ENCODE data around the gene EVL. TPM values are rescaled to one million over a fixed set of nuclear protein-coding genes. Genes with fewer than 3 reads are reported as not detected.

EVL gene
- total and polyA plus RNA-seq, 10 of the 15 experiments (the other 5 are each of a cell fraction or from before 2014, with no cell fraction given), result 11.9 to 341 (median 89.8) TPM

- 75% methylated on average over 10 of the region's 14 CpGs for WGBS (ENCODE audit: insufficient coverage, insufficient replicate concordance, low lambda C conversion rate, missing lambda C conversion rate)
- intact Hi-C loops (cut with micrococcal nuclease; ENCODE audit: unreplicated experiment), result loop anchor here (2.0 kb wide), 1 partner anchor 119 kb away; no protein-coding TSS in a partner anchor
- RAD21 ChIA-PET (ENCODE audit: unreplicated experiment), result interaction anchor here (1.2 to 5.7 kb wide), 5 partner anchors 9 to 90 kb away, joined by 3 to 65 read pairs (median 33); partner anchors contain the start of gene EVL
- H3K27me3 ChIP-seq (replicated peaks in 1 of 2; ENCODE audit: control insufficient read depth in 2 of 2, insufficient read depth in 2 of 2, low read length in 1 of 2), result no peaks in the 10 kb centered on the region
- peaks cover 1 to 7% of the 10 kb centered on the region in 2 experiments; a peak in 3 of 4 replicates for H3K36me3 ChIP-seq (ENCODE audit: control insufficient read depth in 2 of 2, insufficient read depth in 2 of 2, low read length in 1 of 2)
- H3K9ac ChIP-seq (ENCODE audit: control insufficient read depth, insufficient read depth, low read length), result peak overlapping the region; percentile 64
- peaks cover 83% of the 10 kb centered on the region for H3K79me2 ChIP-seq (ENCODE audit: control insufficient read depth, insufficient read depth, low read length)
- BruUV-seq (replicated peaks), result no TSS peak
- POLR2A ChIA-PET, result interaction anchor here (0.6 to 7.0 kb wide), 3 partner anchors 10 to 33 kb away, joined by 4 to 51 read pairs (median 22); partner anchors contain the start of gene EVL
- ATAC-seq (no peak), FAIRE-seq (no peak), DNase-seq (ENCODE audit: low read depth, low spot score) (no peak)
- SMC1A ChIA-PET (ENCODE audit: uncharacterized antibody, unreplicated experiment), result interaction anchor here (0.7 to 8.7 kb wide), 12 partner anchors 9 to 92 kb away, joined by 3 to 96 read pairs (median 4); partner anchors contain the start of gene EVL
- in situ Hi-C loops (cut with MboI), result no loop called here
- CTCF ChIA-PET, result interaction anchor here (1.2 to 12.8 kb wide), 11 partner anchors 12 to 119 kb away, joined by 3 to 156 read pairs (median 15); no protein-coding TSS in a partner anchor
- H3K4me1 ChIP-seq (ENCODE audit: control insufficient read depth, insufficient read depth, low read length), result peaks cover 66% of the 10 kb centered on the region
- no peak overlapping the region for H2AFZ ChIP-seq (ENCODE audit: control insufficient read depth, low read depth, low read length)
- peak overlapping the region; percentile 68; the same call in 1 of the 2 replicates for H3K4me3 ChIP-seq
- H3K9me3 ChIP-seq (replicated peaks; ENCODE audit: control insufficient read depth, insufficient read depth, low read length), result no peaks in the 10 kb centered on the region
- peak overlapping the region; percentile 73 for H3K27ac ChIP-seq (ENCODE audit: control insufficient read depth, insufficient read depth)
- peak overlapping the region; percentile 86 for H3K4me2 ChIP-seq (ENCODE audit: control insufficient read depth, insufficient read depth)
- 0 out of 2 replicates have a peak, but pooled peaks cover 4% of the 10 kb centered on the region for H4K20me1 ChIP-seq (ENCODE audit: control insufficient read depth, insufficient read depth)
- no peak for TF ChIP-seq SIN3A (IDR thresholded peaks at IDR 0.05; ENCODE audit: low read depth, low read length)
- no peak for TF ChIP-seq STAT3 (IDR thresholded peaks at IDR 0.05; ENCODE audit: low read depth, low read length)
- no peak for TF ChIP-seq SP1 (IDR thresholded peaks at IDR 0.05; ENCODE audit: low read depth, low read length)
- TF ChIP-seq HCFC1 (IDR thresholded peaks at IDR 0.05; ENCODE audit: low read length), result no peak
- no peak for TF ChIP-seq KDM1A (IDR thresholded peaks at IDR 0.05; ENCODE audit: borderline replicate concordance)
- no peak for TF ChIP-seq CTCF (IDR thresholded peaks at IDR 0.05 in 2 of 3, conservative IDR thresholded peaks at IDR 0.05 in 1 of 3; ENCODE audit: control insufficient read depth in 2 of 3, extremely low read depth in 1 of 3, insufficient read depth in 1 of 3, low read depth in 3 of 3, low read length in 3 of 3)
- no peak for TF ChIP-seq ASH2L (IDR thresholded peaks at IDR 0.05; ENCODE audit: borderline replicate concordance, low read depth)
- no peak for TF ChIP-seq SPI1 (IDR thresholded peaks at IDR 0.05; ENCODE audit: borderline replicate concordance, insufficient read depth, low read depth, low read length)
- no peak for TF ChIP-seq POLR2AphosphoS2 (IDR thresholded peaks at IDR 0.05; ENCODE audit: low read depth, low read length)
- no peak for TF ChIP-seq REST (IDR thresholded peaks at IDR 0.05; ENCODE audit: low read depth, low read length)
- TF ChIP-seq YBX1 (IDR thresholded peaks at IDR 0.05), result no peak
- no peak for TF ChIP-seq CHD1 (IDR thresholded peaks at IDR 0.05; ENCODE audit: low read depth, low read length)
- TF ChIP-seq WRNIP1 (IDR thresholded peaks at IDR 0.05; ENCODE audit: borderline replicate concordance, low read depth, low read length), result no peak
- no peak for TF ChIP-seq PBX3 (IDR thresholded peaks at IDR 0.05; ENCODE audit: insufficient replicate concordance, low read depth, low read length)
These were observed 8.6 kb downstream of the EVL start for GRCh38 chr14:100073576-100074430.

Measured in GM12878 (cell line).